Colonic mucosa (tissue), 4 donors: ENCODE data around the gene UNC119B. TPM values are rescaled to one million over a fixed set of nuclear protein-coding genes. Genes with fewer than 3 reads are reported as not detected.

ENCODE experiments used
- DNase-seq: peaks from one replicate; pipeline ENCODE4 v3.0.0-alpha.2; 2020
- H3K27ac ChIP-seq: fragments of 200-600 bp; one replicate; pipeline ENCODE4 v1.8.0; 2021
- H3K27me3 ChIP-seq: fragments of 200-600 bp; one replicate; pipeline ENCODE4 v1.8.0; 2021
- H3K36me3 ChIP-seq: fragments of 200-600 bp; one replicate; pipeline ENCODE4 v1.8.0; 2021
- H3K4me1 ChIP-seq: fragments of 200-600 bp; one replicate; pipeline ENCODE4 v1.8.0; 2021; ENCODE audit warnings: mild to moderate bottlenecking
- H3K4me3 ChIP-seq: fragments of 200-600 bp; one replicate; pipeline ENCODE4 v1.8.0; 2021
- H3K9ac ChIP-seq, 2 donors: one replicate each; pipeline ENCODE4 v1.7.0; 2013; ENCODE audit warnings: control low read depth in 2 of 2, low read depth in 2 of 2, low read length in 2 of 2
- H3K9me3 ChIP-seq: fragments of 200-600 bp; one replicate; pipeline ENCODE4 v1.8.0; 2021
- CTCF ChIP-seq: fragments of 200-600 bp; IDR thresholded peaks from one replicate; pipeline ENCODE4 v1.8.0; 2022; ENCODE audit warnings: antibody characterized with exemption, mild to moderate bottlenecking
- intact Hi-C: fragments of 100-400 bp; cut with DNase I; formaldehyde crosslinking; loops from one replicate; pipeline ENCODE4 v1.14.1; 2022
- total RNA-seq, 2 donors: library from RNA; stranded (reverse); fragmentation: NEBNext Ultra II Directional in 1 of 2; extraction: Animal tissue kit (Norgen Biotek cat#: 25700) in 1 of 2; gene quantifications; one replicate each; pipeline ENCODE4 v1.2.1, GENCODE V29; 2021
- donor health status: healthy.
- donor health status: DM: no; HTN: no; CAD: no.
- donor health status: DM: no; HTN: no; CAD: no.

The UNC119B gene
- total RNA-seq, 2 donors from 2014 or later = 22.7 to 28.3 TPM

DNA sequence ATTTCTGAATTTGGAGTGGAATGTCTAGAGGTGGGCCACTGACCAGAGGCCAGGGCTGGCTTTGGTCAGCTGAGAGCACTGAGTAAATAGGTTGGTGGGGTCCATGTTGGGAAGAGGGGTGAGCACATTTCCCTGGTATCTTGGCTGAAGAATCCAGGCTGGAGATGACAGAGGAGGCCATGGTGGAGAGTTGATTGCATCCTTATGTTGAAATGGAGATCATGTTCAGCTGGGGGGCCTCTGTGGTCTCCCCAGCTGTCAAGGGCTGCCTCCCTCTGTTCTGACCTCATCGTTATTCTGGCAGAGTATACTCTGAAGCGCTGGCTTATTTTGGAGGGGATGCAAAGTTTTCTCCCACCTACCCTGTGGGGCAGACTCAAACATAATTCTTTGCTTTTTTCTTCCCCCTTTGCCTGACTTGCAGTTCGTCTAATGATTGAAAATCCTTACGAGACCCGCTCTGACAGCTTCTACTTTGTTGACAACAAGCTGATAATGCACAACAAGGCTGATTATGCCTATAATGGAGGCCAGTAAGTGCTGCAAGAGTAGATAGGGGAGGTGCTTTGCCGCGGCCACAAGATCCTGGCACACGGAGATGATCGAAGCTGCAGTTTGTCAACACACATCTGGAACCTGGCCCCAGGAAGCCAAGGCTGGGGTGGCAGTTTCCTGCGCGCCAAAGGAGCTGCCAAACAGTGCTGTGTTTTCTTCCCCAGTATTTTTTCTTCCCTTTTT is 9.4 kb downstream of the UNC119B start:
- H3K27me3 ChIP-seq = no peaks in the 10 kb centered on the region
- H3K27ac ChIP-seq = peak overlapping the region; percentile 46
- H3K9ac ChIP-seq = peak overlapping the region in 1 of 2 donors; percentile 73
- no peak for TF ChIP-seq CTCF
- intact Hi-C loops = loop anchor here (5.0 kb wide), 1 partner anchor 137 kb away; the partner anchor contains the start of gene POP5
- no peaks in the 10 kb centered on the region for H3K9me3 ChIP-seq
- no peaks in the 10 kb centered on the region for H3K36me3 ChIP-seq
- peaks cover 10% of the 10 kb centered on the region for H3K4me1 ChIP-seq
- H3K4me3 ChIP-seq = no peak overlapping the region
- DNase-seq = peak; percentile 50

GRCh38 chr12:120720234-120720986 is 10.2 kb downstream of the UNC119B start:
- Histone ChIP-seq H3K9ac (peak overlapping the region in 1 of 2 donors; percentile 73), H3K4me1 (peaks cover 12% of the 10 kb centered on the region), H3K9me3 (no peaks in the 10 kb centered on the region), H3K27ac (peak overlapping the region; percentile 46), H3K27me3 (no peaks in the 10 kb centered on the region), H3K36me3 (no peaks in the 10 kb centered on the region), H3K4me3 (no peak overlapping the region)
- intact Hi-C loops = no loop called here
- no peak for TF ChIP-seq CTCF
- DNase-seq = peak; percentile 34

GRCh38 chr12:120720987-120721801 is 10.9 kb downstream of the UNC119B start:
- no peaks in the 10 kb centered on the region for H3K36me3 ChIP-seq
- no peaks in the 10 kb centered on the region for H3K27me3 ChIP-seq
- H3K4me1 ChIP-seq = peaks cover 9% of the 10 kb centered on the region
- H3K27ac ChIP-seq = peak overlapping the region; percentile 46
- H3K9ac ChIP-seq = no peak overlapping the region
- DNase-seq = no peak
- intact Hi-C loops = no loop called here
- H3K4me3 ChIP-seq = no peak overlapping the region
- H3K9me3 ChIP-seq = no peaks in the 10 kb centered on the region
- no peak for TF ChIP-seq CTCF

DNA sequence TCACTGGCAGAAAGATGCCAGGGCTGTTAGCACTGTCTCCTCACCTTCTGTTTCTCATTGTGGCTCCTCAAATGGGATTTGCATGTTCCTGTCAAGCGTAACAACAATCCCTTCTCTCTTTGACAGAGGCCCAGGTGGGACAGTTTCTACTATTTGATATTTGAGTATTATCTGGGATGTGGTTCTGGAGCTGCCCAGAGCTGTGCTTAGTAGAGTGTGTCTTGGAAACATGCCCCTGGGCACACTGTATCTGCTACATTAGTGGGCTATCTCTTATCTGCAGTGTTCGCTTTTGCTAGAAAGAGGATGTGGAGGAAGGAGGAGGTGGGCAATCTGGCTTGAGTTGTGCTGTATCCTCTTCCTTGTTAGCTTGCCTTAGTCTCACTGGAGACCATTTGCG is 11.6 kb downstream of the UNC119B start:
- Histone ChIP-seq H3K27ac (no peak overlapping the region), H3K36me3 (no peaks in the 10 kb centered on the region), H3K9me3 (no peaks in the 10 kb centered on the region), H3K27me3 (no peaks in the 10 kb centered on the region), H3K4me3 (no peak overlapping the region), H3K9ac (no peak overlapping the region), H3K4me1 (peaks cover 6% of the 10 kb centered on the region)
- no peak for TF ChIP-seq CTCF
- intact Hi-C loops = no loop called here
- DNase-seq = no peak

DNA sequence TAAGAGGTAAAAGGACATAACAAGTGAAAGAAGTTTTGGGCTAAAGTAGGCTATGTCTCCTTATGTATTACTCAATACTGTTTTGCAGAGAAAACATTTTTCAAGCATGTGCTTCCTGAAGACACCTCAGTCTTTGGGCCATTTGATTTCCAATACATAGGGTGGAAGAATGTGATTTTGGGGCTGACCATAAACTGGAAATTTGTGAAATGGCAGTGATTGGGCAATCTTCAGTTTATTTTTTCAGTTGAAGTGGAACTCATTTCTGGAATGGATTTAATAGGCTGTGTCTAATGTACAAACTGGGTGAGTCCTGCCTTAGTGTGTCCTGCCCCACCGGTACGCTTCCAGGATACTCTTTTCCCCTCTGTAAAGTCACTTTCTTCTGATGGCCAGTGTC is 12.5 kb downstream of the UNC119B start:
- Histone ChIP-seq H3K4me1 (peaks cover 6% of the 10 kb centered on the region), H3K9ac (no peak overlapping the region), H3K4me3 (no peak overlapping the region), H3K9me3 (no peaks in the 10 kb centered on the region), H3K36me3 (no peaks in the 10 kb centered on the region), H3K27ac (no peak overlapping the region), H3K27me3 (no peaks in the 10 kb centered on the region)
- no peak for TF ChIP-seq CTCF
- no peak for DNase-seq
- intact Hi-C loops = no loop called here
